Breast epithelium (tissue), 3 donors: ENCODE data around the gene OCRL.

Experiments
- POLR2A ChIP-seq: fragments of 450-650 bp; IDR thresholded peaks from one replicate; pipeline ENCODE4 v1.6.1; 2016; ENCODE audit warnings: antibody characterized with exemption, mild to moderate bottlenecking, moderate library complexity
- POLR2AphosphoS5 ChIP-seq, 3 donors: sonication (generic); formaldehyde crosslinking; IDR thresholded peaks; one replicate each; pipeline ENCODE4 v1.6.1; 2017; ENCODE audit warnings: antibody characterized with exemption in 3 of 3

- TF ChIP-seq POLR2AphosphoS5 (IDR thresholded peaks at IDR 0.05), result no peak
- TF ChIP-seq POLR2A, result no peak
Observed at GRCh38 chrX:129561453-129561852, 21.4 kb downstream of the OCRL start.
